Fibroblast of lung (primary cell): Measurements from ENCODE around the gene ASPDH.

Experiments
- CTCF ChIP-seq, 2 donors: IDR thresholded peaks in 1 of 2; conservative IDR thresholded peaks in 1 of 2; 1 replicate in 1 of 2; 2 replicates in 1 of 2; pipeline ENCODE4 v1.5.1; 2011 to 2012; ENCODE audit warnings: low read length in 2 of 2, control low read depth in 1 of 2, inconsistent platforms in 1 of 2, low read depth in 1 of 2, mild to moderate bottlenecking in 1 of 2
- EZH2 ChIP-seq: IDR thresholded peaks from 2 replicates; pipeline ENCODE4 v1.5.1; 2012; ENCODE audit warnings: low read length, control low read depth, mild to moderate bottlenecking; ENCODE audit errors: missing control alignments

- TF ChIP-seq CTCF (conservative IDR thresholded peaks at IDR 0.05 in 1 of 2, IDR thresholded peaks at IDR 0.05 in 1 of 2; ENCODE audit: low read depth in 1 of 2, low read length in 2 of 2) (no peak), EZH2 (no peak)
Observed at GRCh38 chr19:50513746-50514345, at the start of gene ASPDH.
